Thyroid gland (tissue), 4 donors: ENCODE data around the gene KMO.

Experiments used
- POLR2A ChIP-seq, 2 donors: fragments of 450-650 bp; IDR thresholded peaks; one replicate each; pipeline ENCODE4 v1.6.1; 2017; ENCODE audit warnings: antibody characterized with exemption in 2 of 2, mild to moderate bottlenecking in 2 of 2, moderate library complexity in 1 of 2
- TF ChIP-seq, protein P1 (sequence below), 6 experiments: fragments of 200-600 bp in 3 of 6; fragments of 450-650 bp in 3 of 6; sonication (generic) in 3 of 6; IDR thresholded peaks; one replicate each; pipeline ENCODE4 v1.5.1; 2016 to 2019; ENCODE audit warnings: antibody characterized with exemption in 6 of 6, mild to moderate bottlenecking in 2 of 6, inconsistent platforms in 1 of 6, moderate library complexity in 1 of 6

DNA sequence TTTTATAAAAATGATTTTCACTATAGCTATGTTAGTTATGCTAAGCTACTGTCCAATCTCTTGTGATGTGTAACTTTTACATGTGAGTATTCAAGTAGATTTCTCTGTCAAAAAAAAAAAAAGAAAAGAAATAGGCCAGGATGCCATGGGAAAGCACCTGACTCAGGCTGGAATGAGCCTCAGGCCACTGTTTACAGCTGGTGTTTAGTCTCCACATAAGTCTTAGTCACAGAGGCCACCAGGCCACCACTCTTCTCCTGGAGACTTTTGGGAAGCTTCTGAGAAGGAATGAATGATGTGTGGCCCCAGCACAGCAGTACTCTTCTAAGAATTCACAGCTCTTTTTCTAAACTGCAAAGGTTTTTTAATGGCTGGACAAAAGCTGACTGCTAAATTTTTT, 59.1 kb downstream of the KMO start:
- TF ChIP-seq, protein P1, sequence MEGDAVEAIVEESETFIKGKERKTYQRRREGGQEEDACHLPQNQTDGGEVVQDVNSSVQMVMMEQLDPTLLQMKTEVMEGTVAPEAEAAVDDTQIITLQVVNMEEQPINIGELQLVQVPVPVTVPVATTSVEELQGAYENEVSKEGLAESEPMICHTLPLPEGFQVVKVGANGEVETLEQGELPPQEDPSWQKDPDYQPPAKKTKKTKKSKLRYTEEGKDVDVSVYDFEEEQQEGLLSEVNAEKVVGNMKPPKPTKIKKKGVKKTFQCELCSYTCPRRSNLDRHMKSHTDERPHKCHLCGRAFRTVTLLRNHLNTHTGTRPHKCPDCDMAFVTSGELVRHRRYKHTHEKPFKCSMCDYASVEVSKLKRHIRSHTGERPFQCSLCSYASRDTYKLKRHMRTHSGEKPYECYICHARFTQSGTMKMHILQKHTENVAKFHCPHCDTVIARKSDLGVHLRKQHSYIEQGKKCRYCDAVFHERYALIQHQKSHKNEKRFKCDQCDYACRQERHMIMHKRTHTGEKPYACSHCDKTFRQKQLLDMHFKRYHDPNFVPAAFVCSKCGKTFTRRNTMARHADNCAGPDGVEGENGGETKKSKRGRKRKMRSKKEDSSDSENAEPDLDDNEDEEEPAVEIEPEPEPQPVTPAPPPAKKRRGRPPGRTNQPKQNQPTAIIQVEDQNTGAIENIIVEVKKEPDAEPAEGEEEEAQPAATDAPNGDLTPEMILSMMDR (IDR thresholded peaks at IDR 0.05) = no peak
- TF ChIP-seq POLR2A (IDR thresholded peaks at IDR 0.05) = no peak
